HG03469 (cell line): Measurements from ENCODE around the gene THAP3.

Source experiments
- ATAC-seq: cut with Tn5 transposase; IDR thresholded peaks from one replicate; pipeline ENCODE4 v1.9.1; 2021; ENCODE audit warnings: mild to moderate bottlenecking, moderate library complexity, moderate number of reproducible peaks; ENCODE audit not compliant: unreplicated experiment

Gene THAP3, protein sequence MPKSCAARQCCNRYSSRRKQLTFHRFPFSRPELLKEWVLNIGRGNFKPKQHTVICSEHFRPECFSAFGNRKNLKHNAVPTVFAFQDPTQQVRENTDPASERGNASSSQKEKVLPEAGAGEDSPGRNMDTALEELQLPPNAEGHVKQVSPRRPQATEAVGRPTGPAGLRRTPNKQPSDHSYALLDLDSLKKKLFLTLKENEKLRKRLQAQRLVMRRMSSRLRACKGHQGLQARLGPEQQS

DNA sequence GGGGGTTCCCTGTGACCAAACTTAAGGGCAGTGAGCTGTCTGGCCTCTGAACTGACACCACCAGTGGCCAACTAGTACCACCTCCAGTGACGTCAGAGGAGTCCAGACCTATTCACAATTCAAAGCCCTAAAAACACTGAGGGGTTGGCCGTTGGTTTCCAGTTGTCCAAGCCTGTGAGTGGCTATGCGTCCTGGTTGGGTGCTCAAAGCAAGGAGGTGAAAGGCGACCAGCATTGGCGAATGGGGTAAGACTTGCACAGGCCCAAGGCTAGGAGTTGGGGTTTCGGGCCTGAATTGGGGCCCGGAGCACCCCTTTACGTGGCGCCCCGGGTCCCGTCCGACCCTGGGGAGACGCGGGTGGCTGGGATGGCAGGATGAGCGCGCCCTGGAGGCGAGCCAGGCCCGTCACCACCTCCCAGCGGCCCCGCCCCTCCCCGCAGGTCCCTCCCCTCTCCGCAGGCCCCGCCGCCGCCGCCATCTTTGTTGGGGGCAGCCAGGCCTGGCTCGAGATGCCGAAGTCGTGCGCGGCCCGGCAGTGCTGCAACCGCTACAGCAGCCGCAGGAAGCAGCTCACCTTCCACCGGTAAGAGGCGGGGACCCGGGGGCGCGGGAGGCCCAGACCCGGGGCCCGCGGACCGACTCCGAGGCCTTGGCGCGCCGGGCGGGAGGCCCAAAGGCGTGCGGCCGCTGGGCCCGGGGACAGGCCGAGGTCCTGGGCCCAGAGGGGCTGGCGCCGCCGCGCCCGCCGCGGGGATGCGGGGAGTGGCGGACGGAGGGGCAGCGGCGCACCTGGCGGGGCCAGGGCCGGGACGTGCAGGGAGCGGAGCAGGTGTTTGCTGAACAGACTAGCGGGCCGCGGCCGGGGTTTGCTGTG lies at the start of gene THAP3:
TSS of gene THAP3 (plus strand) at position 159 of the 874 bp plus-strand sequence. CDS start at position 510, 351 bp downstream.
- peak; percentile 44 for ATAC-seq

DNA sequence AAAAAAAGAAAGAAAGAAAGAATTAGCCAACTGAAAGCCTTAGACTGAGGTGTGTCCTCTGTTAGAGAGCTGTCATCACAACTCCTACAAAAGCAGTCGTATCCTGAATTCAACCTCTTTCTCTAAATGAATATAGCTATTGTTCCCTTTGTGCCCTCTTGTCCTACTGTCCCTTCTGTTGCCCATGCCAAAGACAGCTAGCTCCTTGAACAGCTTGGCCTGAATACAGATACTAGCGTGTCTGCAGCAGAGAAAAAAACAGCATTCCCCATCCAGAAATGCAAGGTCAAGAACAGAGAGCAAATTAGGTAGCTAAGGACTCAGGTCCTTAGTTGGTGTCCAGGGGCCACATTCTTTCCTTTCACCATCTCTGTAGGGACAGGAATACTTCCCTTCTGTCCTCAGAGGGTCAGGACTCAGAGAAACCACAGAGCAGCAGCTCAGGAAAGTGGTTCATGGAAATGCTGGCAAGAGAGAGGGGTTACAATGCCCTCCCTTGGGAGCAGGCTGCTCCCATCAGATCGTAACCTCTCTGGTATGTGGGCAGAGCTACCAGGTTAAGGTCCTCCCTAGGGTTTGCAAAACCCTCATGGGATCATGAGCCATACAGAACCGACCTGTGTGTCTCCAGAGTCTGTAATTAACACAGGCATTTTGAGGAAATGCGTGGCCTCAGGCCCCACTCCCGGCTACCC lies 46.7 kb upstream of the THAP3 start:
- ATAC-seq = no peak

DNA sequence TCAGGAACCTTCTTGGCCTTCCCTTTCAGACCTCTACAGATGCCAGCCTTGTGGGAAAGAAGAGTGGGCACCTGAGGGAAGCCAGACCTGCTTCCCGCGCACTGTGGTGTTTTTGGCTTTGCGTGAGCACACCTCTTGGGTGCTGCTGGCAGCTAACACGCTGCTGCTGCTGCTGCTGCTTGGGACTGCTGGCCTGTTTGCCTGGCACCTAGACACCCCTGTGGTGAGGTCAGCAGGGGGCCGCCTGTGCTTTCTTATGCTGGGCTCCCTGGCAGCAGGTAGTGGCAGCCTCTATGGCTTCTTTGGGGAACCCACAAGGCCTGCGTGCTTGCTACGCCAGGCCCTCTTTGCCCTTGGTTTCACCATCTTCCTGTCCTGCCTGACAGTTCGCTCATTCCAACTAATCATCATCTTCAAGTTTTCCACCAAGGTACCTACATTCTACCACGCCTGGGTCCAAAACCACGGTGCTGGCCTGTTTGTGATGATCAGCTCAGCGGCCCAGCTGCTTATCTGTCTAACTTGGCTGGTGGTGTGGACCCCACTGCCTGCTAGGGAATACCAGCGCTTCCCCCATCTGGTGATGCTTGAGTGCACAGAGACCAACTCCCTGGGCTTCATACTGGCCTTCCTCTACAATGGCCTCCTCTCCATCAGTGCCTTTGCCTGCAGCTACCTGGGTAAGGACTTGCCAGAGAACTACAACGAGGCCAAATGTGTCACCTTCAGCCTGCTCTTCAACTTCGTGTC lies 45.9 kb upstream of the THAP3 start:
- ATAC-seq = no peak

DNA sequence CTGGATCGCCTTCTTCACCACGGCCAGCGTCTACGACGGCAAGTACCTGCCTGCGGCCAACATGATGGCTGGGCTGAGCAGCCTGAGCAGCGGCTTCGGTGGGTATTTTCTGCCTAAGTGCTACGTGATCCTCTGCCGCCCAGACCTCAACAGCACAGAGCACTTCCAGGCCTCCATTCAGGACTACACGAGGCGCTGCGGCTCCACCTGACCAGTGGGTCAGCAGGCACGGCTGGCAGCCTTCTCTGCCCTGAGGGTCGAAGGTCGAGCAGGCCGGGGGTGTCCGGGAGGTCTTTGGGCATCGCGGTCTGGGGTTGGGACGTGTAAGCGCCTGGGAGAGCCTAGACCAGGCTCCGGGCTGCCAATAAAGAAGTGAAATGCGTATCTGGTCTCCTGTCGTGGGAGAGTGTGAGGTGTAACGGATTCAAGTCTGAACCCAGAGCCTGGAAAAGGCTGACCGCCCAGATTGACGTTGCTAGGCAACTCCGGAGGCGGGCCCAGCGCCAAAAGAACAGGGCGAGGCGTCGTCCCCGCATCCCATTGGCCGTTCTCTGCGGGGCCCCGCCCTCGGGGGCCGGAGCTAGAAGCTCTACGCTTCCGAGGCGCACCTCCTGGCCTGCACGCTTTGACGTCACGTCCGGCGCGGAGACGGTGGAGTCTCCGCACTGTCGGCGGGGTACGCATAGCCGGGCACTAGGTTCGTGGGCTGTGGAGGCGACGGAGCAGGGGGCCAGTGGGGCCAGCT lies 45.1 kb upstream of the THAP3 start, which contains the start of gene ZBTB48:
TSS of gene ZBTB48 (plus strand) at position 621 of the 745 bp plus-strand sequence. CDS start 616 bp downstream, outside the sequence.
- peak; percentile 94 for ATAC-seq

DNA sequence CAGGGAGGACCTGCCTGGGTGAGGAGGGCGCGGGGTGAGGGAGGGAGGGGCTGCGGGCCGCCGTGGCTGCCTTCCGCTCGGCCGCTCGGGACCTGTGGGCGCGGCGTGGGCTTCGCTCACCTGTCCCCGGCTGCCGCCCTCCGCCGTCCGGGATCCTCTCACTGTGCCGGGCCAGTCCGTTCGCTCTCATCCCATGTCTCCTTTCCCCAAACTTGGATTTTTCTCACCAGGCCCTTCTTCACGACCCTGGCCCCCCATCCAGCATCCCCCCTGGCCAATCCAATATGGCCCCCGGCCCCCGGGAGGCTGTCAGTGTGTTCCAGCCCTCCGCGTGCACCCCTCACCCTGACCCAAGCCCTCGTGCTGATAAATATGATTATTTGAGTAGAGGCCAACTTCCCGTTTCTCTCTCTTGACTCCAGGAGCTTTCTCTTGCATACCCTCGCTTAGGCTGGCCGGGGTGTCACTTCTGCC lies 44.5 kb upstream of the THAP3 start:
- ATAC-seq = peak; percentile 5

DNA sequence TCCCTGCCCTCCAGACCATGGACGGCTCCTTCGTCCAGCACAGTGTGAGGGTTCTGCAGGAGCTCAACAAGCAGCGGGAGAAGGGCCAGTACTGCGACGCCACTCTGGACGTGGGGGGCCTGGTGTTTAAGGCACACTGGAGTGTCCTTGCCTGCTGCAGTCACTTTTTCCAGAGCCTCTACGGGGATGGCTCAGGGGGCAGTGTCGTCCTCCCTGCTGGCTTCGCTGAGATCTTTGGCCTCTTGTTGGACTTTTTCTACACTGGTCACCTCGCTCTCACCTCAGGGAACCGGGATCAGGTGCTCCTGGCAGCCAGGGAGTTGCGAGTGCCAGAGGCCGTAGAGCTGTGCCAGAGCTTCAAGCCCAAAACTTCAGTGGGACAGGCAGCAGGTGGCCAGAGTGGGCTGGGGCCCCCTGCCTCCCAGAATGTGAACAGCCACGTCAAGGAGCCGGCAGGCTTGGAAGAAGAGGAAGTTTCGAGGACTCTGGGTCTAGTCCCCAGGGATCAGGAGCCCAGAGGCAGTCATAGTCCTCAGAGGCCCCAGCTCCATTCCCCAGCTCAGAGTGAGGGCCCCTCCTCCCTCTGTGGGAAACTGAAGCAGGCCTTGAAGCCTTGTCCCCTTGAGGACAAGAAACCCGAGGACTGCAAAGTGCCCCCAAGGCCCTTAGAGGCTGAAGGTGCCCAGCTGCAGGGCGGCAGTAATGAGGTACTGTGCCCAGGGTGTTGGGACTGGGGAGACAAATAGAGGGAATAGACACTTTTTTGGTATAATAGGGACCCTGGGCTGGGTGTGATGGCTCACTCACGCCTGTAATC lies 43.9 kb upstream of the THAP3 start:
- ATAC-seq = no peak

DNA sequence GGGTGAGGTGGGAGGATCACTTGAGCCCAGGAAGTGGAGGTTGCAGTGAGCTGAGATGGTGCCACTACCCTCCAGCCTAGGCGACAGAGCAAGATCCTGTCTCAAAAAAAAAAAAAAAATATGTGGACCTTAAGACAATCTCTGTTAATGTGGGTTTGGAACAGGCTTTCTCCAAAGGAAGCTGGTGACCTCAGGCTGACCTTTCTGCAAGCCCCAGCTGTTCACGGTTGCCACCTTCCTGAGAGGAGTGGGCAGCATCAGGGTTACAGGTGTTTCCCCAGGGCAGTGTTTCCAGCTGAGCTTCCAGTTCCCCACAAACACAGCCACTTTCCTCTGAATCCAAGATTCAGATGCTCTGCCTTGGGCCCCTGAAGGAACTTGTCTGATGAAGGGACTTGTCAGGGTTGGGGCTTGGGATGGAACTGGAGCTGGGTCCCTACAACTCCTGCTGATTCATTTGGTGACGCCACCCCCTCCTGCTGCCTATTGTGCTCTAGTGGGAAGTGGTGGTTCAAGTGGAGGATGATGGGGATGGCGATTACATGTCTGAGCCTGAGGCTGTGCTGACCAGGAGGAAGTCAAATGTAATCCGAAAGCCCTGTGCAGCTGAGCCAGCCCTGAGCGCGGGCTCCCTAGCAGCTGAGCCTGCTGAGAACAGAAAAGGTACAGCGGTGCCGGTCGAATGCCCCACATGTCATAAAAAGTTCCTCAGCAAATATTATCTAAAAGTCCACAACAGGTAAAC lies 42.9 kb upstream of the THAP3 start:
- no peak for ATAC-seq

DNA sequence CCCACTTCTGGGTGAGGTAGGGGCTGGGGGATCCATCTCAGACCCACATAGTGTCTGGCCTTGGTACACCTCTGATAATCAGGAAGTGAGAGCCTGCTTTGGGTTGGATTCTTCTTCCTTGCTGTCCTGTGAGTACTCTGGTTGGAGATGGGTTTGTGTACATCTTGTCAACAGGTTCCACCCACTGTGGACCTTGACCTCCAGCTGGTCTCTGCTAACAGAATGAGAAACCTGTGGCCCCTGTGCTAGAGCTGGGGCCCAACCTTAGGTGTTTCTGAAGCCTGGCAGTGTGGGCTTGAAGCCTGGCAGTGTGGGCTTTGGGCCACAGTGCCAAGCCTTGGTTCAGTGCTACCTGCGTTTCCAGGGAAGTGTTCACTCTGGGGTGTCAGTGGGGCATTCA lies 42.3 kb upstream of the THAP3 start:
- no peak for ATAC-seq

DNA sequence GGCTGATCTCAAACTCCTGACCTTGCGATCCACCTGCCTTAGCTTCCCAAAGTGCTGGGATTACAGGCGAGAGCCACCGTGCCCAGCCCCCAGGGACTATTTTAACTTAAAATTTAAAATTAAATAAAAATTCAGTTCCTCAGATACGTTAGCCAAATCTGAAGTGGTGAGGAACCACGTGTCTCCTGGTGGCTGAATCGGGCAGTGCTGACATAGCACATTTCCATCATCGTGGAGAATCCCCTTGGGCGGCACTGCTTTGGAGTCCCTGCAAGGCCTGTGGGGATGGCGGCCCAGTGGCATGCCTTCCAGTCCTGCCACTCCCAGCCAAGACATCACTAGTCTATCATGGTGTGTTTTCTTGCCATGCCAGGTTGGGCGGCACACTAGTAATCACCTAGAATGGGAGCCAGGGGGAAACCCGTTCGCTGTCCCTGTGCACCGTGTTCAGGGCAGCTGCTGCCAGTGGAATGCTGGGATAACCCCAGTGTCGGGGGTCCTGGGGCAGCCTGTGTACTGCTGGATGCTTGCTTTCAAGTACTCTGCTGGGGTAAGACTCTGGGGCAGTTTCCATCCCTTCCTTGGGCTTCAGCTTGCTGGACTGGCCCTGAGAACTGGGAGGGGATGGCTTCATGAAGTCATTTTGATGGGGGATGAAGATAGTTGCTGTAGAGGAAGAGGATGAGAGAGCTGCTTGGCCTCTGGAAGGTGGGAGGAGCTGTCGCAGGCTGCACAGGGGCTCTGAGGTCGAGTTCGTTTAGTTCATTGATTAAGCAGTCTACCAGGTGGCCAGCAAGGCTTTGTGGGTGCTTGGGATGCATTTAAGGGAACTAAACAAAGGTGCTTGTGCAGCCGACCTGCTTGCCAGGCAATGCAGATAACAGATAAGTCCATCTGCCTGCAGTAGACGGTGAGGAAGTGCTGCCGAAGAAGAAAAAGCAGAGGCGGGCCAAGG lies 40.3 kb upstream of the THAP3 start:
- no peak for ATAC-seq

DNA sequence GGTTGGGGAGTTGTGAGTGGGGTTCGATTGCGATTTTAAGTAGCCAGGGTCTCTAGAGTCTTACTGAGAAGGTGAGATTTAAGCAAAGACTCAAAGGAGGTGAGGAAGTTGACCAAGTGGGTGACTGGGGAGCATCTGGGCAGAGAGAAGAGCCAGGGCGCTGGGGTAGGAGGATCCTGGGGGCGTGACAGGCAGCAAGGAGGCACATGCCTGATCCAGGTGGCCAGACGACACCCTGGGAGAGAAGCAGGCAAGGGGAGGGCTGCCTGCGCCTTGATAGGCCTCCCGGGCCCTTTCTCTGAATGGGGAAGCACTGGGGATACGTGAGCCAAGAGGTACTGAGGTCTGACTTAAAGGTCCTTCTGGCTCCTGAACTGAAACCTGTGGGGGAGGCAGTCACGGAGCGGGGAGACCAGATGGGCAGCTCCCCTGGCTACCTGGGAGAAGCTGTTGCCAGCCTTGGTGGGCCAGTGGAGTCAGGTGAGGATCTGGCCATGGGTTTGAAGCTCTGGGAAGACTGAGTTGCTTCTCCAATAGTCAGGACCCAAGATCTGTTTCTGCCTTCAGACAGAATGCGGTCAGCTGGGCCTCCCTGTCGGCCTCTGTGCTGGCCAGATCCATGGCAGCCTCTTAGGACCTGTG lies 39.5 kb upstream of the THAP3 start:
- ATAC-seq = no peak

DNA sequence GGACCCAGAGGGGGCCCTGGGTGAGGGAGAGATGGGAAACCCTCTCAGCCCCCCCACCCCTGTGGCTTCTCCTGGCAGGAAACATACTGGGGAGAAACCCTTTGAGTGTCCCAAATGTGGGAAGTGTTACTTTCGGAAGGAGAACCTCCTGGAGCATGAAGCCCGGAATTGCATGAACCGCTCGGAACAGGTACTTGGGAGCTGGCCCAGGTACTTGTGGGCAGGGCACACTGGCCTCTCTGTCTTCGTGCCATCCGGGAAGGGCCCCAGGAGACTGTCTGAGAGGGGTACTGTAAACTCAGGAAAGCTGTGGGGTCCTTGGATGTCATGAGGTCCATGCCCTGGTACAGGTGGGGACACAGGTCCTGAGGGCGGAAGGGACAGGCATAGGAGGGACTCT lies 38.8 kb upstream of the THAP3 start:
- no peak for ATAC-seq

DNA sequence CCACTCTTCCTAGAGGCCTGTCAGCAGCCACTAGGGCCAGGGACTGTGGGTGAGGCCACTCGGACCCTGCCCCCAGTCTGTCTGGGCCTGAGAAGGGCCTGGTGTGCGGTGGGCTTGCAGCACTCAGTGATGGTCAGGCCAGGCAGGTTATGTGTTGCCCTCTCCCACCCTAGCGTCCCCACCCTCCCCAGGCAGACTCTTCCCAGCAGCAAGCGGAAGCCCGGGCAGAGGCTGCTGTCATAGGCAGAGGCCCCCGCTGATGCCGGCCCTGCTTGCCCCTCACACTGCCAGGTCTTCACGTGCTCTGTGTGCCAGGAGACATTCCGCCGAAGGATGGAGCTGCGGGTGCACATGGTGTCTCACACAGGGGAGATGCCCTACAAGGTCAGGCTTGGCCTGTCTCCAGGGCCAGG lies 38.3 kb upstream of the THAP3 start:
- no peak for ATAC-seq

DNA sequence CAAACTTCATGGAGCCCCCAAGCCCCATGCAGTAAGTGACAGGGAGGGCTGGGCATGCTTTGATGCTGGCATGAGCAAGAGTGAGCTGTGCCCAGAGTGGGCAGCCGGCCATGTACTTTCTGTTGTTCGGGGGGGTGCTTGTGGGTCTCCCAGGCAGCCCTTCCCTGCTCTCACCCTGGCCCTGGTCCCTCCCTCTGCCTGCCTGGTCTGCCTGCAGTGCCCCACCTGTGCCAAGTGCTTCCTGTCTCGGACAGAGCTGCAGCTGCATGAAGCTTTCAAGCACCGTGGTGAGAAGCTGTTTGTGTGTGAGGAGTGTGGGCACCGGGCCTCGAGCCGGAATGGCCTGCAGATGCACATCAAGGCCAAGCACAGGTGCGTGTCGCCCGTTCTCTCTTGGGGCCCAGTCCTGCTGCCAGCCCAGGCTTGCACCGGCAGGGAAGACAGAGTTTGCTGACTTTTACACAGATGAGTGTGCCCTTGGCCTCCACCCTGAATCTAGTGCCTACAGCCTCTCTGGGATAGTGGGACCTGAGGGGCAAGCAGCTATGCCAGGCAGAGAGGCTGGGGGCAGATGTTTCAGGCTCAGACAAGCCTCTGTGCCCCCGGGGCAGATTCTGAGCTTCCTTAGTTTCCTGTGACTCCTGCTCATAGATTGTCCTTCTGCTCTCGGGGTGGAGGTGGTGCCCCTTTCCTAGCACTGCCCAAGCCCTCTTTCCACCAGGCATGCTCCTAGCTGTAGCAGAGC lies 37.2 kb upstream of the THAP3 start:
- ATAC-seq = no peak

DNA sequence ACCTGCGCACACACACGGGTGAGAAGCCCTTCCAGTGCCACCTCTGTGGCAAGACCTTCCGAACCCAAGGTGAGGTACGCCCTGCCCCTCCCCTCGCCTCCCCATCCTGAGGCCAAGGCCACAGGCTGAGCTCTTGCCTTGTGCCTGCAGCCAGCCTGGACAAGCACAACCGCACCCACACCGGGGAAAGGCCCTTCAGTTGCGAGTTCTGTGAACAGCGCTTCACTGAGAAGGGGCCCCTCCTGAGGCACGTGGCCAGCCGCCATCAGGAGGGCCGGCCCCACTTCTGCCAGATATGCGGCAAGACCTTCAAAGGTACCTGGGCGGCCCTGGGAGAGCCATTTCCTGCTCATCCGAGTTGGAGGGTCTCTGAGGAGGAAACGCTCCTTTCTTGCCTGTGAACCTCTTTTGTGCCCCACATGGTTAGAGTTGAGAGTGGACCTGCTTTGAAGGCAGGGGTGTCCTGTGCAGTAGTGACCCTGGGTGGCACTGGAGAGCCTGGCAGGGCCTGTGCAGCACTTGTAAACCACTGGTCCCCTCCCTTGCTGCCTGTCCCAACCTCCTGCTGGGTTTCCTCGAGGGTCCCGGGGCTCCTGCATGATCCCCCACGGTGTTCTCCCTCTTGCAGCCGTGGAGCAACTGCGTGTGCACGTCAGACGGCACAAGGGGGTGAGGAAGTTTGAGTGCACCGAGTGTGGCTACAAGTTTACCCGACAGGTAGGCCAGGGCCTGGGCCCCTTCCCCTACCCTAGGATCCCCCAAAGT lies 36.4 kb upstream of the THAP3 start:
- no peak for ATAC-seq

DNA sequence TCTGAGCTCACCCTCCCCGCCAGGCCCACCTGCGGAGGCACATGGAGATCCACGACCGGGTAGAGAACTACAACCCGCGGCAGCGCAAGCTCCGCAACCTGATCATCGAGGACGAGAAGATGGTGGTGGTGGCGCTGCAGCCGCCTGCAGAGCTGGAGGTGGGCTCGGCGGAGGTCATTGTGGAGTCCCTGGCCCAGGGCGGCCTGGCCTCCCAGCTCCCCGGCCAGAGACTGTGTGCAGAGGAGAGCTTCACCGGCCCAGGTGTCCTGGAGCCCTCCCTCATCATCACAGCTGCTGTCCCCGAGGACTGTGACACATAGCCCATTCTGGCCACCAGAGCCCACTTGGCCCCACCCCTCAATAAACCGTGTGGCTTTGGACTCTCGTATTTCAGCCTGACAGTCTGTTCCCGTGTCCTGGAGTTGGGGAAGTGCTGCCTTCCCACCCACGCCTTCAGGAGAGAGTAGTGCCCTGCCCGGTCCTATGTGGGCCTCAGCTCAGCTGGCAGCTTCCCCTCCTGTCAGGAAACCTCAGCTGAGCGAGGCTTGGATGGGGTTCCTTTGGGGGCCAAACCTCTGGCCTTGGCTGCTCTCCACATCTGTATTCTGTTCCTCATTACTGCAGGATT lies 35.7 kb upstream of the THAP3 start:
- ATAC-seq = no peak
